SK-N-SH (cell line): ENCODE results near the gene SP140. TPM values are rescaled to one million over a fixed set of nuclear protein-coding genes. Genes with fewer than 3 reads are reported as not detected.

ENCODE experiments used
- CTCF ChIA-PET: fragments of 300-600, 350-600 bp; formaldehyde crosslinking; extraction: SDS; loops from one replicate; lab custom pipeline; 2021; lab: Yijun Ruan, JAX
- POLR2A ChIA-PET: fragments of 350-600 bp; sonication (Branson Sonifier 250); formaldehyde crosslinking; extraction: SDS; loops from one replicate; lab custom pipeline; 2020; ENCODE audit warnings: antibody characterized with exemption, inconsistent platforms; lab: Yijun Ruan, JAX
- DNase-seq: peaks from one replicate; pipeline ENCODE4 v3.0.0; 2012
- H2AFZ ChIP-seq: fragments of 200-600 bp; sonication (generic); 2 replicates; pipeline ENCODE4 v1.8.1; 2016; ENCODE audit warnings: antibody characterized with exemption, mild to moderate bottlenecking, low read depth
- H3F3A ChIP-seq: fragments of 200-600 bp; sonication (generic); replicated peaks from 2 replicates; pipeline ENCODE3; 2016; ENCODE audit warnings: antibody characterized with exemption, mild to moderate bottlenecking; ENCODE audit not compliant: insufficient read depth
- H3K27ac ChIP-seq, 2 experiments: fragments of 200-500 bp in 1 of 2; fragments of 200-600 bp in 1 of 2; sonication (Bioruptor generic) in 1 of 2; sonication (generic), shearing (Covaris generic) in 1 of 2; 2 replicates each; pipeline versions ENCODE4 v1.5.1 to v1.6.1; 2014 to 2016; ENCODE audit warnings: low read depth in 2 of 2, inconsistent platforms in 1 of 2, low read length in 1 of 2, mild to moderate bottlenecking in 1 of 2, mixed read lengths in 1 of 2
- H3K27me3 ChIP-seq: fragments of 200-600 bp; sonication (generic), shearing (Covaris generic); 2 replicates; pipeline ENCODE4 v1.6.1; 2016; ENCODE audit warnings: mixed run types; ENCODE audit not compliant: insufficient read depth
- H3K36me3 ChIP-seq, 2 experiments: fragments of 200-500 bp in 1 of 2; fragments of 200-600 bp in 1 of 2; sonication (Bioruptor generic) in 1 of 2; sonication (generic) in 1 of 2; replicated peaks in 1 of 2; 2 replicates each; pipeline versions ENCODE3 to v1.5.1; 2014 to 2016; ENCODE audit warnings: low read length in 1 of 2, mild to moderate bottlenecking in 1 of 2; ENCODE audit not compliant: insufficient read depth in 2 of 2, control insufficient read depth in 1 of 2
- H3K4me1 ChIP-seq, 2 experiments: fragments of 200-500 bp in 1 of 2; fragments of 200-600 bp in 1 of 2; sonication (Bioruptor generic) in 1 of 2; sonication (generic), shearing (Covaris generic) in 1 of 2; 2 replicates each; pipeline versions ENCODE4 v1.5.1 to v1.6.1; 2014 to 2016; ENCODE audit warnings: low read depth in 1 of 2, low read length in 1 of 2, mixed run types in 1 of 2; ENCODE audit not compliant: insufficient read depth in 2 of 2, control insufficient read depth in 1 of 2
- H3K4me2 ChIP-seq: fragments of 200-600 bp; sonication (generic), shearing (Covaris generic); 2 replicates; pipeline ENCODE4 v1.6.1; 2017; ENCODE audit warnings: mixed run types
- H3K4me3 ChIP-seq, 2 experiments: fragments of 200-500 bp in 1 of 2; fragments of 200-600 bp in 1 of 2; sonication (Bioruptor generic) in 1 of 2; sonication (generic), shearing (Covaris generic) in 1 of 2; 2 replicates each; pipeline versions ENCODE4 v1.5.1 to v1.8.1; 2014 to 2016; ENCODE audit warnings: low read depth in 2 of 2, inconsistent platforms in 1 of 2, low read length in 1 of 2, mild to moderate bottlenecking in 1 of 2, mixed read lengths in 1 of 2, moderate library complexity in 1 of 2
- H3K79me2 ChIP-seq: fragments of 200-600 bp; sonication (generic); 2 replicates; pipeline ENCODE4 v1.8.1; 2017; ENCODE audit warnings: mild to moderate bottlenecking; ENCODE audit not compliant: insufficient read depth
- H3K9ac ChIP-seq: fragments of 200-600 bp; sonication (generic); 2 replicates; pipeline ENCODE4 v1.6.1; 2017; ENCODE audit warnings: mixed run types
- H3K9me2 ChIP-seq: fragments of 200-600 bp; sonication (generic); 2 replicates; pipeline ENCODE4 v1.6.1; 2017; ENCODE audit warnings: mixed run types
- H3K9me3 ChIP-seq: fragments of 200-600 bp; sonication (generic); 2 replicates; pipeline ENCODE4 v1.6.1; 2017; ENCODE audit warnings: mixed run types, mild to moderate bottlenecking, moderate library complexity
- H4K20me1 ChIP-seq: fragments of 200-600 bp; sonication (generic); 2 replicates; pipeline ENCODE4 v1.6.1; 2017; ENCODE audit warnings: mild to moderate bottlenecking, mixed run types; ENCODE audit not compliant: insufficient read depth
- EP300 ChIP-seq, 2 experiments: IDR thresholded peaks; 2 replicates each; pipeline versions ENCODE4 v1.4.0 to v1.6.1; 2012; ENCODE audit warnings: borderline replicate concordance in 1 of 2, low read depth in 1 of 2, low read length in 1 of 2
- EZH2phosphoT487 ChIP-seq: fragments of 200-600 bp; sonication (generic); IDR thresholded peaks from 2 replicates; pipeline ENCODE4 v1.6.1; 2017; ENCODE audit warnings: low read depth, mixed run types, mild to moderate bottlenecking, antibody characterized with exemption, moderate library complexity, borderline replicate concordance
- GATA2 ChIP-seq: sonication (generic); formaldehyde crosslinking; IDR thresholded peaks from 2 replicates; pipeline ENCODE4 v1.5.0; 2020; ENCODE audit warnings: mild to moderate bottlenecking, missing genetic modification reagents
- JUND ChIP-seq: IDR thresholded peaks from 2 replicates; pipeline ENCODE4 v1.4.0; 2012
- MAX ChIP-seq: IDR thresholded peaks from 2 replicates; pipeline ENCODE4 v1.4.0; 2012; ENCODE audit warnings: low read depth
- MEF2A ChIP-seq: IDR thresholded peaks from 2 replicates; pipeline ENCODE4 v1.4.0; 2012; ENCODE audit warnings: low read depth, borderline replicate concordance
- NRF1 ChIP-seq: IDR thresholded peaks from 2 replicates; pipeline ENCODE4 v1.6.1; 2012; ENCODE audit warnings: low read depth, mild to moderate bottlenecking, low read length
- PBX3 ChIP-seq: IDR thresholded peaks from 2 replicates; pipeline ENCODE4; 2012
- RCOR1 ChIP-seq: fragments of 150-350 bp; IDR thresholded peaks from 2 replicates; pipeline ENCODE4 v1.6.1; 2017; ENCODE audit warnings: antibody characterized with exemption, low read length
- REST ChIP-seq: IDR thresholded peaks from 2 replicates; pipeline ENCODE4 v1.6.1; 2012; ENCODE audit warnings: mild to moderate bottlenecking, low read depth, low read length, moderate library complexity
- RFX5 ChIP-seq: IDR thresholded peaks from 2 replicates; pipeline ENCODE4 v1.6.1; 2012; ENCODE audit warnings: mild to moderate bottlenecking, improper control_type of control experiment, low read length
- RXRA ChIP-seq: IDR thresholded peaks from 2 replicates; pipeline ENCODE4 v1.4.0; 2012; ENCODE audit warnings: low read depth, mild to moderate bottlenecking, borderline replicate concordance
- SIN3A ChIP-seq: IDR thresholded peaks from 2 replicates; pipeline ENCODE4 v1.6.1; 2012; ENCODE audit warnings: low read depth, mild to moderate bottlenecking, low read length, moderate library complexity, borderline replicate concordance
- SMC3 ChIP-seq: IDR thresholded peaks from 2 replicates; pipeline ENCODE4 v1.6.1; 2012; ENCODE audit warnings: low read depth, low read length, improper control_type of control experiment
- TCF12 ChIP-seq: IDR thresholded peaks from 2 replicates; pipeline ENCODE4 v1.4.0; 2012
- USF2 ChIP-seq: fragments of 150-350 bp; IDR thresholded peaks from 2 replicates; pipeline ENCODE4 v1.6.1; 2017; ENCODE audit warnings: antibody characterized with exemption, low read length, low read depth, borderline replicate concordance
- YY1 ChIP-seq: IDR thresholded peaks from 2 replicates; pipeline ENCODE4 v1.4.0; 2012; ENCODE audit warnings: low read depth, mild to moderate bottlenecking
- ZBTB33 ChIP-seq: IDR thresholded peaks from 2 replicates; pipeline ENCODE4 v1.4.0; 2012; ENCODE audit warnings: low read depth, borderline replicate concordance
- WGBS: methylation state at CpG from one replicate; pipeline ENCODE4 v1.1.6; 2017; ENCODE audit warnings: low lambda C conversion rate; 5-methylcytosine and 5-hydroxymethylcytosine counted together
- polyA plus RNA-seq, 3 experiments: library from polyadenylated mRNA; depleted of rRNA; stranded (reverse); fragments of >200 nt; gene quantifications; 2 replicates each; pipeline ENCODE4 v1.2.3, GENCODE V29; 2012

Gene SP140
- polyA plus RNA-seq, 1 of the 3 experiments (the other 2 are of a cell fraction) = 0.71 TPM

GRCh38 chr2:230217424-230217823 lies 8.1 kb upstream of the SP140 start:
- no peaks in the 10 kb centered on the region for H3K27me3 ChIP-seq
- H3F3A ChIP-seq = no peaks in the 10 kb centered on the region
- no peaks in the 10 kb centered on the region; a peak in 1 of 4 replicates for H3K4me1 ChIP-seq
- WGBS = 68% methylated on average over 3 of the region's 3 CpGs
- H3K9ac ChIP-seq = no peak overlapping the region
- peaks cover 0 to 25% of the 10 kb centered on the region in 2 experiments for H3K36me3 ChIP-seq
- no peak overlapping the region for H3K4me2 ChIP-seq
- H4K20me1 ChIP-seq = no peaks in the 10 kb centered on the region
- no peaks in the 10 kb centered on the region for H3K9me3 ChIP-seq
- no peaks in the 10 kb centered on the region for H3K9me2 ChIP-seq
- ChIA-PET CTCF (no interaction called here), POLR2A (no interaction called here)
- DNase-seq = no peak
- no peak overlapping the region for H2AFZ ChIP-seq
- no peaks in the 10 kb centered on the region; the same call in 1 of the 2 replicates for H3K79me2 ChIP-seq
- no peak overlapping the region for H3K27ac ChIP-seq
- H3K4me3 ChIP-seq = no peak overlapping the region
- no peak for TF ChIP-seq RCOR1
- TF ChIP-seq SIN3A = no peak
- no peak for TF ChIP-seq MAX
- TF ChIP-seq EP300 (IDR thresholded peaks at IDR 0.05; ENCODE audit: borderline replicate concordance in 1 of 2, low read depth in 1 of 2, low read length in 1 of 2) = no peak

GRCh38 chr2:230218421-230218820 lies 7.1 kb upstream of the SP140 start:
- WGBS = 36% methylated on average over 2 of the region's 2 CpGs
- Histone ChIP-seq H2AFZ (no peak overlapping the region), H3K27ac (no peak overlapping the region), H3K36me3 (peaks cover 0 to 23% of the 10 kb centered on the region in 2 experiments), H3F3A (no peaks in the 10 kb centered on the region), H3K9me2 (no peaks in the 10 kb centered on the region), H3K79me2 (no peaks in the 10 kb centered on the region; the same call in 1 of the 2 replicates), H3K4me3 (0 out of 4 replicates have a peak overlapping the region, but pooled peaks of 1 of the 2 experiments have one; percentile 84), H3K9ac (no peak overlapping the region), H3K9me3 (no peaks in the 10 kb centered on the region), H4K20me1 (no peaks in the 10 kb centered on the region), H3K4me1 (no peaks in the 10 kb centered on the region; a peak in 1 of 4 replicates), H3K27me3 (no peaks in the 10 kb centered on the region), H3K4me2 (peak overlapping the region; percentile 85)
- DNase-seq = no peak
- TF ChIP-seq TCF12 = no peak
- TF ChIP-seq MAX = no peak
- no peak for TF ChIP-seq USF2
- TF ChIP-seq RXRA = no peak
- TF ChIP-seq REST = no peak
- no peak for TF ChIP-seq PBX3
- TF ChIP-seq JUND = no peak
- no peak for TF ChIP-seq SMC3
- no peak for TF ChIP-seq YY1
- no peak for TF ChIP-seq ZBTB33
- TF ChIP-seq NRF1 = no peak
- no peak for TF ChIP-seq GATA2 (CRISPR knock-in tag)
- no peak for TF ChIP-seq RFX5
- no peak for TF ChIP-seq MEF2A
- no peak for TF ChIP-seq EZH2phosphoT487
- POLR2A ChIA-PET = no interaction called here
- CTCF ChIA-PET = no interaction called here
